NCI-H2029 treated with DMSO at 0.1 percent for 48 hours (cell line): ENCODE data around the gene SVOPL.
"Not testable (repeated sequence)": the region's sequence is repeated elsewhere in the genome, so short reads cannot be mapped to it uniquely, and the experiment has no call there.

Source experiments
- DNase-seq: peaks from one replicate; lab custom pipeline; 2025; lab: John Stamatoyannopoulos, UW

Gene SVOPL

GRCh38 chr7:138699661-138700060 is 1.5 kb downstream of the SVOPL start:
- no peak for DNase-seq

DNA sequence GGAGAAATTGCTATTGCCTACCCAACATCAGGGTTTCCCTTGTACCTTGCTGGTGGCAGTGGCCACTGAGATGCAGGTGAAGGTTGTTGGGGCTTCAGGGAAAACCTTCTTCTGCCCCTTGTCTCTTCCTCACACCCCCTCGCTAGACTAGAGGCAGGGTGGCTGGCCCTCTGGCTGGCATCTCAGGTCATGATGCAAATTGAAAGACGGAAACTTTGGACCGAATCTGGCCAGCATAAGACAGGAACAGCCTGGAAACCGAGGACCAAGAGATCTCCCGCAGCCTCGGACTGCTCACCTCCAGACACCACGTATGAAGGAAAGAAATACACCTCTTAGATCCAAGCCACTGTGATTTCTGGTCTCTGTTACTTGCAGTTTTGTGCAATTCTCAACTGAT is 2.9 kb downstream of the SVOPL start:
- DNase-seq, result no peak

DNA sequence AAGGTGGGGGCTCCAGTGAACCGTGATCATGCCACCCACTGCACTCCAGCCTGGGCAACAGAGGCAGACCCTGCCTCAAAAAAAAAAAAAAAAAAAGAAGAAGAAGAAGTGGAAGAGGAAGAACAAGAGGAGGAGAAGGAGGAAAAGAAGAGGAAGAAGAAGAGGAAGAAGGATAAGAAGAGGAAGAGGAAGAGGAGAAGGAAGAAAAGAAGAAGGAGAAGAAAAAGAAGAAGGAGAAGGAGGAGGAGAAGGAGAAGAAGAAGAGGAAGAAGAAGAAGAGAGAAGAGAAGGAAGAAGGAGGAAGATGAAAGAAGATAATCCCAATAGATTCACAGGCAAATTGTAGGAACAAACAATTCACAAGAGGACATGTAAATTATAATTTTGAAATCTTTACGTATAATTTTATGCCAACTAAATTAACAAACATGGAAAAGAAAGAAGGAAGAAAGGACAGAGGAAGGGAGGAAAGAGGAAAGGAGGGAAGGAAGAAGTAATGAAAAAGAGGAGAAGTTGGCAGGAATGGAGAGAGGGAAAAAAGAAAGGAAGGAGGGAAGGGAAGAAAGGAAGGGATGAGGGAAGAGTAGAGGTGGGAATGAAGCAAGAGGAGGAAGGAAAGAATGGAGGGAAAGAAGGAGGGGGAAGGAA is 3.5 kb downstream of the SVOPL start:
- DNase-seq, result no peak

GRCh38 chr7:138695776-138696175 is 5.4 kb downstream of the SVOPL start:
- not testable (repeated sequence) for DNase-seq

DNA sequence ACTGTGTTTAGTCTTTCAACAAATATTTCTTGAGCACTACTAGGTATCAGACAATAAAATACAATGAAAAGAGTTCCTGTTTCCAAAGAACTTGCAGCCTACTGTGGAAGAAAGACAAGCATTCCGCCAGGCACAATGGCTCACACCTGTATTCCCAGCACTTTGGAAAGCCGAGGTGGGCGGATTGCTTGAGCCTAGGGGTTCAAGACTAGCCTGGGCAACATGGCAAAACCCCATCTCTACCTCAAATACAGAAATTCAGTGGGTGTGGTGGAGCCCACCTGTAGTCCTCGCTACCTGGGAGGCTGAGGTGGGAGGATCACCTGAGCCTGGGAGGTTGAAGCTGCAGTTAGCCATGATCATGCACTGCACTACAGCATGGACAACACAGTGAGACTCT is 6.1 kb downstream of the SVOPL start:
- DNase-seq, result no peak

- no peak for DNase-seq
These were observed 10.0 kb downstream of the SVOPL start for GRCh38 chr7:138691178-138691577.

- no peak for DNase-seq
These were observed 10.7 kb downstream of the SVOPL start for GRCh38 chr7:138690495-138690894.

DNA sequence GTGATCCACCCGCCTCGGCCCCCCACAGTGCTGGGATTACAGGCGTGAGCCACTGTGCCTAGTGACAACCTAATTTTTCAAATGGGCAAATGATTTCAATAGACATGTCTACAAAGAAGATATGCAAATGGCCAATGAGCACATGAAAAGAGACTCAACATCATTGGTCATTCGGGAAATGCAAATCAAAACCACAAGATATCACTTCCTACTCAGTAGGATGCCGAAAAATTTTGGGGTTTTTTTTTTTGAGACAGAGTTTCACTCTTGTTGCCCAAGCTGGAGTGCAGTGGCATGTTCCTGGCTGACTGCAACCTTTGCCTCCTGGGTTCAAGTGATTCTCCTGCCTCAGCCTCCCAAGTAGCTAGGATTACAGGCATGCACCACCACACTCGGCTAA is 13.1 kb downstream of the SVOPL start:
- DNase-seq, result not testable (repeated sequence)

GRCh38 chr7:138684340-138684739 is 16.8 kb downstream of the SVOPL start:
- DNase-seq, result no peak

DNA sequence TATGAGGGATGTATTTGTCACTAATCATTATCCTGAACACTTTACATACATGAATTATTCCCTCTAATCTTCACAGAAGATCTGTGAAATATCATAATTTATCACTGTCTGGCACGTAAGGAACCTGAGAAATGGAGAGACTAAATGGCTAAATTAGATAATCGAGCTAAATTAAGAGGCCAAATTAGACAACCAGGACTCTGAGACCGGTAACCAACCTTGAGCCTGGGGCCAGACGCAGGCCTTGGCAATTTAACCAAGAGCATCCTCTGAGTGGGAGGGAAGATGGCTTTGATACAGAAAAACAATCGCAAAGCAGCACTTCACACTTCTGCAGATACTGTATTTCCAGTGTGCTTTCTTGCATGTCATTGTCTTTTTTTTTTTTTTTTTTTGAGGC is 21.4 kb downstream of the SVOPL start:
- DNase-seq, result no peak

DNA sequence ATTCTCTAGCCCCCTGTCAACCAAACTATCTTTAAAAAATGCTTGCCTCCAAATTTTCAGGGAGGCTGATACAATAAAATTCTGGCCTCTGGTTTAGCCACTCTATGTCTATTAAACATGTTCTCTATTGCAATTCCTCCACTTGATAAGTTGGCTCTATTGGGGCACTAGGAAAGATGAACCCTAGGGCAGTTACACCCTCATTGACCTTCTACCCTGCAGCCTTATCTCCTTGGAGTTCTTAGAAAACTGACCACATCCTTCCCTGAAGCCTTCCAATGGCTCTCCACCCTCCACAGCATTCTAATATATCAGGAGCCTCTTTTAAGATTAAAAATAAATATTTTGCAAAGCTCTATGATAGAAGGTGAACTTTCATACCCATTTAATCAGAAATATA is 30.6 kb downstream of the SVOPL start:
- DNase-seq, result no peak

DNA sequence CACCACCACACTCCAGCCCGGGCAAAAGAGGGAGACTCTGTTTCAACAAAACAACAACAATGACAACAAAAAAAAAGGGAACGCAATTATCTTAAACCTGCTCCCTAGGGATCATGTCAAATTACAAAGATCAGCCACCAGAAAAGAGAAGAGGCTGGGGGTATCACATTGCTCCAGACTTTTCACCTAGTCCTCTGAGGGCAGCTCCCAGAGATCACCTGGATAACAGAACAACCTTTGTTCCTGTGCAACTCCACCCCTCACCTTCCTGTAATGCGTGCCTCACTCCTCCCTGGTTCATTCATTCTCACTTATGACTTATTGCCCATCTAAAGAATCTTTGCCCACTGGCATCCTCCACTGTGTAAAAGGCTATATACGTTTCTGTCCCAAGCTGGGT is 31.8 kb downstream of the SVOPL start:
- no peak for DNase-seq

DNA sequence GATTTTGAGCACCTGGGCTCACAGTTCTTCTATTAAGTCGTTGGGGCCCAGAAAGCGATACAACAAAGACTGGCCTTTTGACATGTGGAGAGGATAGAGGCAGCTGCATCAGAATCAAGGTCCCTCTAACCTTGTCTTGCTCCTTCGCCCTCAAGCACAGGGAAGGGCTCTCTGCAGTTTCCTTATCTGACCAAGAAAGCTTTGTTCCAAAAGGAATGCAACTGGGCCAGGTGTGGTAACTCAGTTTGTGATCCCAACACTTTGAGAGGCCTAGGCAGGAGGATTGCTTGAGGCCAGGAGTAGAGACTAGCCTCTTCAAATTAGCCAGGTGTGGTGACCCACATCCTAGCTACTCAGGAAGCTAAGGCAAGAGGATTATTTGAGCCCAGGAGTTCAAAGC is 32.2 kb downstream of the SVOPL start:
- DNase-seq, result no peak

GRCh38 chr7:138668229-138668596 is 32.9 kb downstream of the SVOPL start:
- no peak for DNase-seq

GRCh38 chr7:138667535-138668228 is 33.5 kb downstream of the SVOPL start:
- DNase-seq, result no peak

DNA sequence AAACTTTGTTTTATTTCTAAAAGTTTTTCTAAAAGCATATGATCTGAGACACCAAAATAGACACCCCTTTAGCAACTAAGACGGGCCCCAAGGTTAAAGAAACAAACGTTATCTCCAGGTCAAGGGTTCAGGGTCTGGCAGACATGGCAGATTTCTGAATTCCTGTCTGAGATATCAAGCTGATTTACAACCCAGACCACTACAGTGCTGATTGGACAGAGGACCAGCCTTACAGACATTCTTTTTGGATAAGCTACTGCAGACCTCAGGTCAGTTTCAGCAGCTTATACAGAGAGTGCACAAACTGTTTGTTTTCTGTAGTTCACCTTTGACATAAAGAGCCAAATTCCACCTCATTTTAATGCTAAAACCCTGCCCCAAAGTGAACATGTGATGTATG is 34.8 kb downstream of the SVOPL start:
- DNase-seq, result no peak

- DNase-seq, result no peak
These were observed 35.5 kb downstream of the SVOPL start for GRCh38 chr7:138665669-138666140.

- DNase-seq, result no peak
These were observed 35.9 kb downstream of the SVOPL start for GRCh38 chr7:138665249-138665648.

DNA sequence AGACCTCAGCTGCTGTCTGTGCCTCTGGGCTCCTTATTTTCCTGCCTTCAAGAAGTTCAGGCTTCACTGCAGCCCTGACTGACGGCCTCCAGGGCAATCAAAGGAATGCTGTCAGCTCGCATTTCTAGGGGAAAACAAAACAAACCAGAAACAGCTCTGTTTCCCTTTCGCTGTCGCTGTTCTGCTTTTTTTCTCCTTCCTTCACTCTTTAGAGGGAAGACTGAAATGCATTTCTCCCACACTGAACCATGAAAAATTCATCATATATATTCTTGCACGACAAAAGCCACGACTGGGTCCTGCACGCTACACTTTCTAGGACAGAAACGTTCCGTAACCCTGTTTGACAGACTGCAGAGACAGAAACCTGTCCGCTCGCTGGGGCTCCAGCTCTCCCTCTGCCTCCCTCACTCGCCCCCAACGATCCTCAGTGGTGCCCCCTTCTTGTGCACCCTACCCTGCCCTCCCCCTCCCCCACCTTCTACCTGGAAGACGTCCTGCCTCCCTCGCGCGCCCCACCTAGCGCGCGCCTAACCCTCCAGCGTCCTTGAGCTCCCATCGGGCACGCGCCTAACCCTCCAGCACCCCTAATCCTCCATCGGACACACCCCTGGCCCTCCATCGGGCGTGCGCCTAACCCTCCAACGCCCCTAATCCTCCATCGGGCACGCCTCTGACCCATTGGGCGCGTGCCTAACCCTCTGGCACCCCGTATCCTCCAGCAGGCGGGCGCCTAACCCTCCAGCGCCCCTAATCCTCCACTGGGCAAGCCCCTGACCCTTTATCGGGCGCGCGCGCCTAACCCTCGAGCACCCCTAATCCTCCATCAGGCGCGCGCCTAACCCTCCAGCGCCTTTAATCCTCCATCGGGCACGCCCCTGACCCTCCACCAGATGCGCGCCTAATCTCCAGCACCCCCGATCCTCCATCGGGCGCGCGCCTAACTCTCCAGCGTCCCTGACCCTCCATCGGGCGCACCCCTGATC is 37.1 kb downstream of the SVOPL start:
- no peak for DNase-seq

GRCh38 chr7:138662991-138663320 is 38.2 kb downstream of the SVOPL start:
- no peak for DNase-seq

- DNase-seq, result no peak
These were observed 38.8 kb downstream of the SVOPL start for GRCh38 chr7:138662076-138662990.
